B cell (primary cell): Measurements from ENCODE around the gene TRIM38. TPM values are rescaled to one million over a fixed set of nuclear protein-coding genes. Genes with fewer than 3 reads are reported as not detected.

Experiments
- ATAC-seq: fragments of 200-7000 bp; cut with Tn5 transposase; one replicate; pipeline ENCODE4 v1.10.0; 2021; ENCODE audit warnings: low read depth, mild to moderate bottlenecking, moderate number of reproducible peaks, moderate library complexity
- CTCF ChIA-PET: fragments of 350-600 bp; sonication (Branson Sonifier 250); formaldehyde crosslinking; loops from one replicate; lab custom pipeline; 2021; ENCODE audit warnings: antibody characterized with exemption, inconsistent platforms; lab: Charles Lee
- POLR2A ChIA-PET: fragments of 350-600 bp; sonication (Branson Sonifier 250); formaldehyde crosslinking; loops from one replicate; lab custom pipeline; 2021; ENCODE audit warnings: antibody characterized with exemption; lab: Charles Lee
- DNase-seq: peaks from one replicate; pipeline ENCODE4 v3.0.0; 2013
- H2AFZ ChIP-seq: 2 replicates; pipeline ENCODE4 v1.6.1; 2012; ENCODE audit warnings: mild to moderate bottlenecking, low read depth, low read length; ENCODE audit not compliant: insufficient read depth, poor library complexity, severe bottlenecking
- H3K27ac ChIP-seq, 2 donors: 1 replicate in 1 of 2; 2 replicates in 1 of 2; pipeline ENCODE4 v1.5.1; 2012 to 2013; ENCODE audit warnings: low read length in 2 of 2, mild to moderate bottlenecking in 2 of 2, moderate library complexity in 1 of 2
- H3K27me3 ChIP-seq, 4 experiments: fragments of 200-600 bp in 1 of 4; sonication (generic) in 1 of 4; replicated peaks in 1 of 4; 1 replicate in 2 of 4; 2 replicates in 2 of 4; pipeline versions ENCODE4 v1.6.1 to v1.7.0; 2013 to 2016; ENCODE audit warnings: low read length in 3 of 4, mild to moderate bottlenecking in 2 of 4, mixed read lengths in 1 of 4, moderate library complexity in 1 of 4; ENCODE audit not compliant: insufficient read depth in 4 of 4, control insufficient read depth in 3 of 4; ENCODE audit errors: control extremely low read depth in 1 of 4
- H3K36me3 ChIP-seq, 2 experiments: replicated peaks in 1 of 2; 1 replicate in 1 of 2; 2 replicates in 1 of 2; pipeline versions ENCODE4 v1.6.1 to v1.7.1; 2013; ENCODE audit warnings: low read length in 1 of 2; ENCODE audit not compliant: insufficient read depth in 2 of 2, control insufficient read depth in 1 of 2; ENCODE audit errors: control extremely low read depth in 1 of 2, extremely low read depth in 1 of 2
- H3K4me1 ChIP-seq, 2 donors: fragments of 200-600 bp in 1 of 2; sonication (generic) in 1 of 2; 1 replicate in 1 of 2; 2 replicates in 1 of 2; pipeline versions ENCODE4 v1.5.1 to v1.6.1; 2013 to 2017; ENCODE audit warnings: low read length in 2 of 2; ENCODE audit not compliant: control insufficient read depth in 2 of 2, insufficient read depth in 2 of 2
- H3K4me2 ChIP-seq: replicated peaks from 2 replicates; pipeline ENCODE3; 2012; ENCODE audit warnings: mild to moderate bottlenecking, low read depth, low read length; ENCODE audit not compliant: poor library complexity, severe bottlenecking
- H3K4me3 ChIP-seq, 5 experiments: fragments of 200-600 bp in 1 of 5; sonication (generic) in 1 of 5; 1 replicate in 3 of 5; 2 replicates in 2 of 5; pipeline versions ENCODE4 v1.5.1 to v1.7.0; 2011 to 2016; ENCODE audit warnings: low read length in 4 of 5, mild to moderate bottlenecking in 4 of 5, low read depth in 2 of 5, control low read depth in 1 of 5, moderate library complexity in 1 of 5; ENCODE audit not compliant: insufficient read depth in 1 of 5; ENCODE audit errors: control extremely low read depth in 1 of 5, extremely low read depth in 1 of 5
- H3K79me2 ChIP-seq: fragments of 200-600 bp; sonication (generic); one replicate; pipeline ENCODE4 v1.6.0; 2016; ENCODE audit warnings: low read length; ENCODE audit not compliant: control insufficient read depth, insufficient read depth
- H3K9ac ChIP-seq: fragments of 200-600 bp; sonication (generic); 2 replicates; pipeline ENCODE4 v1.6.1; 2017; ENCODE audit warnings: mild to moderate bottlenecking, low read length, moderate library complexity
- H3K9me3 ChIP-seq, 3 donors: one replicate each; pipeline versions ENCODE4 v1.6.1 to v1.7.1; 2013; ENCODE audit warnings: low read length in 2 of 3; ENCODE audit not compliant: control insufficient read depth in 2 of 3, insufficient read depth in 1 of 3; ENCODE audit errors: control extremely low read depth in 1 of 3
- H4K20me1 ChIP-seq: 2 replicates; pipeline ENCODE4 v1.6.0; 2012; ENCODE audit warnings: mild to moderate bottlenecking, low read length; ENCODE audit not compliant: insufficient read depth, control insufficient read depth, poor library complexity, severe bottlenecking
- H3K27ac Mint-ChIP-seq: one replicate; pipeline ENCODE4 v1.8.0; 2021; ENCODE audit warnings: mixed read lengths
- H3K27me3 Mint-ChIP-seq: one replicate; pipeline ENCODE4 v1.8.0; 2021; ENCODE audit warnings: mixed read lengths
- H3K4me1 Mint-ChIP-seq: one replicate; pipeline ENCODE4 v1.8.0; 2021; ENCODE audit warnings: mixed read lengths
- H3K4me3 Mint-ChIP-seq: one replicate; pipeline ENCODE4 v1.8.0; 2021; ENCODE audit warnings: mixed read lengths
- H3K9me3 Mint-ChIP-seq: one replicate; pipeline ENCODE4 v1.8.0; 2022; ENCODE audit warnings: mixed read lengths; ENCODE audit not compliant: insufficient read depth
- CTCF ChIP-seq: fragments of 200-600 bp; IDR thresholded peaks from one replicate; pipeline ENCODE4 v1.8.0; 2022; ENCODE audit warnings: antibody characterized with exemption, mild to moderate bottlenecking
- EZH2 ChIP-seq: IDR thresholded peaks from 2 replicates; pipeline ENCODE4 v1.6.1; 2012; ENCODE audit warnings: borderline replicate concordance, low read depth, mild to moderate bottlenecking, moderate library complexity, low read length; ENCODE audit not compliant: insufficient read depth, poor library complexity, severe bottlenecking
- WGBS: methylation state at CpG from one replicate; pipeline ENCODE4 v1.1.5; 2013; ENCODE audit warnings: missing lambda C conversion rate; ENCODE audit not compliant: insufficient coverage; 5-methylcytosine and 5-hydroxymethylcytosine counted together
- intact Hi-C: fragments of 100-400 bp; cut with micrococcal nuclease; formaldehyde crosslinking; loops from one replicate; pipeline ENCODE4 v1.10.0; 2022
- polyA plus RNA-seq: library from polyadenylated mRNA; depleted of rRNA; stranded (reverse); fragments of >200 nt; gene quantifications from 2 replicates; pipeline ENCODE4 v1.2.3, GENCODE V29; 2012
- total RNA-seq, 2 donors: library from RNA; stranded (reverse); fragments of 120-200 nt in 1 of 2; gene quantifications; 1 replicate in 1 of 2; 2 replicates in 1 of 2; pipeline versions ENCODE4 v1.2.3 to v1.2.4, GENCODE V29; 2013 to 2022

The TRIM38 gene
- total and polyA plus RNA-seq, 2 donors (not counting 1 experiment from before 2014, with no cell fraction given) = 29.3 to 57.2 TPM

- H3K27me3 Mint-ChIP-seq = no peaks in the 10 kb centered on the region
- H3K27me3 ChIP-seq = no peaks in the 10 kb centered on the region
- H3K9me3 ChIP-seq = no peaks in the 10 kb centered on the region
- H3K4me2 ChIP-seq = no peak overlapping the region
- no peaks in the 10 kb centered on the region for H3K9me3 Mint-ChIP-seq
- WGBS = 100% methylated on average over 2 of the region's 5 CpGs
- intact Hi-C loops = no loop called here
- no peak for DNase-seq
- CTCF ChIA-PET = interaction anchor here (1.0 to 4.1 kb wide), 3 partner anchors 20 to 253 kb away, joined by 3 to 17 read pairs (median 3); no protein-coding TSS in a partner anchor
- H3K79me2 ChIP-seq = peaks cover 67% of the 10 kb centered on the region
- no peak for ATAC-seq
- H3K36me3 ChIP-seq = peaks cover 43 to 98% of the 10 kb centered on the region in 2 experiments
- TF ChIP-seq EZH2 (no peak), CTCF (no peak)
- peaks cover 80% of the 10 kb centered on the region for H4K20me1 ChIP-seq
- peak overlapping the region in 1 of 2 donors; percentile 14 for H3K27ac ChIP-seq
- H2AFZ ChIP-seq = no peak overlapping the region
- H3K9ac ChIP-seq = no peak overlapping the region
- H3K4me3 ChIP-seq = no peak overlapping the region
- peaks cover 81% of the 10 kb centered on the region for H3K4me1 Mint-ChIP-seq
- H3K4me1 ChIP-seq = peaks cover 16 to 36% of the 10 kb centered on the region in 2 donors
- no peak overlapping the region for H3K4me3 Mint-ChIP-seq
- POLR2A ChIA-PET = no interaction called here
- peak overlapping the region; percentile 37 for H3K27ac Mint-ChIP-seq
Observed at GRCh38 chr6:25972902-25973301, 10.3 kb downstream of the TRIM38 start.

GRCh38 chr6:25973923-25974555 is 11.4 kb downstream of the TRIM38 start:
- H3K4me3 ChIP-seq = no peak overlapping the region

More at GRCh38 chr6:25973923-25974555, 11.4 kb downstream of the TRIM38 start:
- ATAC-seq (no peak), DNase-seq (no peak)
- Mint-ChIP-seq H3K27ac (peak overlapping the region; percentile 75), H3K4me3 (peak overlapping the region; percentile 56), H3K4me1 (peaks cover 70% of the 10 kb centered on the region), H3K9me3 (no peaks in the 10 kb centered on the region), H3K27me3 (no peaks in the 10 kb centered on the region)
- ChIA-PET CTCF (interaction anchor here (1.1 to 4.1 kb wide), 3 partner anchors 9 to 254 kb away, joined by 3 to 17 read pairs (median 3); no protein-coding TSS in a partner anchor), POLR2A (no interaction called here)
- no peak overlapping the region for H3K9ac ChIP-seq
- no peaks in the 10 kb centered on the region for H3K9me3 ChIP-seq
- H3K27ac ChIP-seq = peak overlapping the region in 1 of 2 donors; percentile 27
- H3K36me3 ChIP-seq = peaks cover 38 to 98% of the 10 kb centered on the region in 2 experiments
- H3K79me2 ChIP-seq = peaks cover 63% of the 10 kb centered on the region
- H3K27me3 ChIP-seq = no peaks in the 10 kb centered on the region
- H2AFZ ChIP-seq = no peak overlapping the region
- intact Hi-C loops = no loop called here
- peaks cover 72% of the 10 kb centered on the region for H4K20me1 ChIP-seq
- WGBS = 80% methylated on average over 1 of the region's 2 CpGs
- no peak for TF ChIP-seq CTCF
- TF ChIP-seq EZH2 = no peak
- peak overlapping the region; percentile 32 for H3K4me2 ChIP-seq
- peaks cover 6 to 27% of the 10 kb centered on the region in 2 donors for H3K4me1 ChIP-seq
